ENCODE data around the gene SMOC1. TPM values are rescaled to one million over a fixed set of nuclear protein-coding genes. Genes with fewer than 3 reads are reported as not detected.

The SMOC1 gene
- total RNA-seq, 1 experiment from 2014 or later = not detected

GRCh38 chr14:69868363-69868963 lies 10.8 kb upstream of the SMOC1 start:
- CTCF ChIA-PET = no interaction called here
- no peak for DNase-seq
- no peak overlapping the region for H3K27ac ChIP-seq (ENCODE audit: low read length)

GRCh38 chr14:69870613-69871012 lies 8.6 kb upstream of the SMOC1 start:
- Histone ChIP-seq H3K9ac (ENCODE audit: low read length) (no peak overlapping the region), H3K4me3 (ENCODE audit: low read length) (no peak overlapping the region), H4K20me1 (ENCODE audit: low read length) (no peaks in the 10 kb centered on the region), H3K4me1 (ENCODE audit: insufficient read depth, low read length) (no peaks in the 10 kb centered on the region), H3K36me3 (ENCODE audit: low read depth, low read length) (no peaks in the 10 kb centered on the region), H3K27ac (ENCODE audit: low read length) (no peak overlapping the region), H3K9me2 (replicated peaks; ENCODE audit: low read length) (no peaks in the 10 kb centered on the region), H3K79me2 (ENCODE audit: low read length) (no peaks in the 10 kb centered on the region), H3K9me3 (ENCODE audit: low read length) (0 out of 2 replicates have a peak, but pooled peaks cover 7% of the 10 kb centered on the region), H2AFZ (ENCODE audit: low read length) (no peak overlapping the region), H3K4me2 (ENCODE audit: low read length) (no peak overlapping the region), H3F3A (ENCODE audit: low read length, unreplicated experiment) (no peaks in the 10 kb centered on the region), H3K27me3 (ENCODE audit: low read length) (peaks cover 64% of the 10 kb centered on the region)
- ChIA-PET POLR2A (ENCODE audit: unreplicated experiment) (no interaction called here), CTCF (no interaction called here)
- no TSS peak for BruUV-seq (replicated peaks)
- ATAC-seq (no peak), DNase-seq (no peak)
- intact Hi-C loops (cut with micrococcal nuclease) = no loop called here
- TF ChIP-seq EZH2 (IDR thresholded peaks at IDR 0.05; ENCODE audit: low read length, unreplicated experiment) (no peak), EZH2phosphoT487 (IDR thresholded peaks at IDR 0.05; ENCODE audit: borderline replicate concordance, low read length) (no peak)
- TF ChIP-seq, protein P1, sequence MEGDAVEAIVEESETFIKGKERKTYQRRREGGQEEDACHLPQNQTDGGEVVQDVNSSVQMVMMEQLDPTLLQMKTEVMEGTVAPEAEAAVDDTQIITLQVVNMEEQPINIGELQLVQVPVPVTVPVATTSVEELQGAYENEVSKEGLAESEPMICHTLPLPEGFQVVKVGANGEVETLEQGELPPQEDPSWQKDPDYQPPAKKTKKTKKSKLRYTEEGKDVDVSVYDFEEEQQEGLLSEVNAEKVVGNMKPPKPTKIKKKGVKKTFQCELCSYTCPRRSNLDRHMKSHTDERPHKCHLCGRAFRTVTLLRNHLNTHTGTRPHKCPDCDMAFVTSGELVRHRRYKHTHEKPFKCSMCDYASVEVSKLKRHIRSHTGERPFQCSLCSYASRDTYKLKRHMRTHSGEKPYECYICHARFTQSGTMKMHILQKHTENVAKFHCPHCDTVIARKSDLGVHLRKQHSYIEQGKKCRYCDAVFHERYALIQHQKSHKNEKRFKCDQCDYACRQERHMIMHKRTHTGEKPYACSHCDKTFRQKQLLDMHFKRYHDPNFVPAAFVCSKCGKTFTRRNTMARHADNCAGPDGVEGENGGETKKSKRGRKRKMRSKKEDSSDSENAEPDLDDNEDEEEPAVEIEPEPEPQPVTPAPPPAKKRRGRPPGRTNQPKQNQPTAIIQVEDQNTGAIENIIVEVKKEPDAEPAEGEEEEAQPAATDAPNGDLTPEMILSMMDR (conservative IDR thresholded peaks at IDR 0.05; ENCODE audit: low read depth, low read length) = no peak

More at GRCh38 chr14:69868363-69868963, 10.8 kb upstream of the SMOC1 start:
- intact Hi-C loops (cut with micrococcal nuclease) = no loop called here
- no peaks in the 10 kb centered on the region for H3K36me3 ChIP-seq (ENCODE audit: low read depth, low read length)
- BruUV-seq (replicated peaks) = no TSS peak
- no peak overlapping the region for H3K4me2 ChIP-seq (ENCODE audit: low read length)
- ATAC-seq = no peak
- no peaks in the 10 kb centered on the region for H3F3A ChIP-seq (ENCODE audit: low read length, unreplicated experiment)
- POLR2A ChIA-PET (ENCODE audit: unreplicated experiment) = no interaction called here
- H3K9me2 ChIP-seq (replicated peaks; ENCODE audit: low read length) = no peaks in the 10 kb centered on the region
- no peak overlapping the region for H2AFZ ChIP-seq (ENCODE audit: low read length)
- H3K9ac ChIP-seq (ENCODE audit: low read length) = no peak overlapping the region
- 0 out of 2 replicates have a peak, but pooled peaks cover 7% of the 10 kb centered on the region for H3K9me3 ChIP-seq (ENCODE audit: low read length)
- H3K27me3 ChIP-seq (ENCODE audit: low read length) = peaks cover 69% of the 10 kb centered on the region
- TF ChIP-seq, protein P1 (conservative IDR thresholded peaks at IDR 0.05; ENCODE audit: low read depth, low read length) = no peak
- TF ChIP-seq EZH2phosphoT487 (IDR thresholded peaks at IDR 0.05; ENCODE audit: borderline replicate concordance, low read length) = no peak
- TF ChIP-seq EZH2 (IDR thresholded peaks at IDR 0.05; ENCODE audit: low read length, unreplicated experiment) = no peak
- no peaks in the 10 kb centered on the region for H3K79me2 ChIP-seq (ENCODE audit: low read length)
- H3K4me1 ChIP-seq (ENCODE audit: insufficient read depth, low read length) = no peaks in the 10 kb centered on the region
- H3K4me3 ChIP-seq (ENCODE audit: low read length) = no peak overlapping the region
- no peaks in the 10 kb centered on the region for H4K20me1 ChIP-seq (ENCODE audit: low read length)

All from PC-3 (cell line).